OCI-LY7 (cell line): ENCODE measurements around the gene TAF4.

Experiments
- EZH2phosphoT487 ChIP-seq: fragments of 200-600 bp; sonication (generic); IDR thresholded peaks from 2 replicates; pipeline ENCODE4 v1.6.1; 2018; ENCODE audit warnings: low read depth, borderline replicate concordance, mild to moderate bottlenecking, mixed run types, antibody characterized with exemption, low read length, moderate library complexity, mixed read lengths
- TF ChIP-seq, protein P1 (sequence below): fragments of 200-600 bp; sonication (generic); conservative IDR thresholded peaks from 2 replicates; pipeline ENCODE4 v1.5.1; 2014; ENCODE audit warnings: mild to moderate bottlenecking, antibody characterized with exemption, low read length, moderate library complexity, mixed read lengths

- TF ChIP-seq, protein P1, sequence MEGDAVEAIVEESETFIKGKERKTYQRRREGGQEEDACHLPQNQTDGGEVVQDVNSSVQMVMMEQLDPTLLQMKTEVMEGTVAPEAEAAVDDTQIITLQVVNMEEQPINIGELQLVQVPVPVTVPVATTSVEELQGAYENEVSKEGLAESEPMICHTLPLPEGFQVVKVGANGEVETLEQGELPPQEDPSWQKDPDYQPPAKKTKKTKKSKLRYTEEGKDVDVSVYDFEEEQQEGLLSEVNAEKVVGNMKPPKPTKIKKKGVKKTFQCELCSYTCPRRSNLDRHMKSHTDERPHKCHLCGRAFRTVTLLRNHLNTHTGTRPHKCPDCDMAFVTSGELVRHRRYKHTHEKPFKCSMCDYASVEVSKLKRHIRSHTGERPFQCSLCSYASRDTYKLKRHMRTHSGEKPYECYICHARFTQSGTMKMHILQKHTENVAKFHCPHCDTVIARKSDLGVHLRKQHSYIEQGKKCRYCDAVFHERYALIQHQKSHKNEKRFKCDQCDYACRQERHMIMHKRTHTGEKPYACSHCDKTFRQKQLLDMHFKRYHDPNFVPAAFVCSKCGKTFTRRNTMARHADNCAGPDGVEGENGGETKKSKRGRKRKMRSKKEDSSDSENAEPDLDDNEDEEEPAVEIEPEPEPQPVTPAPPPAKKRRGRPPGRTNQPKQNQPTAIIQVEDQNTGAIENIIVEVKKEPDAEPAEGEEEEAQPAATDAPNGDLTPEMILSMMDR: peak; percentile 95
- TF ChIP-seq EZH2phosphoT487: no peak
Measured at GRCh38 chr20:61980647-61981583, 84.8 kb downstream of the TAF4 start.
